Duodenal mucosa (tissue), 2 donors: ENCODE measurements around the gene SPTBN5.

Experiments
- H3K27ac ChIP-seq: one replicate; pipeline ENCODE4 v1.7.0; 2013; ENCODE audit warnings: low read depth, low read length
- H3K27me3 ChIP-seq, 2 donors: one replicate each; pipeline ENCODE4 v1.7.0; 2013; ENCODE audit warnings: low read length in 2 of 2, control low read depth in 1 of 2; ENCODE audit not compliant: insufficient read depth in 2 of 2, control insufficient read depth in 1 of 2
- H3K36me3 ChIP-seq, 2 donors: one replicate each; pipeline ENCODE4 v1.7.0; 2013; ENCODE audit warnings: low read length in 2 of 2, control low read depth in 1 of 2; ENCODE audit not compliant: insufficient read depth in 2 of 2, control insufficient read depth in 1 of 2
- H3K4me1 ChIP-seq, 2 donors: one replicate each; pipeline ENCODE4 v1.7.0; 2013; ENCODE audit warnings: low read length in 2 of 2, control low read depth in 1 of 2; ENCODE audit not compliant: insufficient read depth in 2 of 2, control insufficient read depth in 1 of 2
- H3K4me3 ChIP-seq, 2 donors: one replicate each; pipeline ENCODE4 v1.7.0; 2013; ENCODE audit warnings: low read length in 2 of 2, low read depth in 1 of 2
- H3K9ac ChIP-seq, 2 donors: one replicate each; pipeline ENCODE4 v1.7.0; 2013; ENCODE audit warnings: low read length in 2 of 2, low read depth in 1 of 2
- H3K9me3 ChIP-seq, 2 donors: one replicate each; pipeline ENCODE4 v1.7.0; 2013; ENCODE audit warnings: low read length in 2 of 2, control low read depth in 1 of 2; ENCODE audit not compliant: control insufficient read depth in 1 of 2

Gene SPTBN5

DNA sequence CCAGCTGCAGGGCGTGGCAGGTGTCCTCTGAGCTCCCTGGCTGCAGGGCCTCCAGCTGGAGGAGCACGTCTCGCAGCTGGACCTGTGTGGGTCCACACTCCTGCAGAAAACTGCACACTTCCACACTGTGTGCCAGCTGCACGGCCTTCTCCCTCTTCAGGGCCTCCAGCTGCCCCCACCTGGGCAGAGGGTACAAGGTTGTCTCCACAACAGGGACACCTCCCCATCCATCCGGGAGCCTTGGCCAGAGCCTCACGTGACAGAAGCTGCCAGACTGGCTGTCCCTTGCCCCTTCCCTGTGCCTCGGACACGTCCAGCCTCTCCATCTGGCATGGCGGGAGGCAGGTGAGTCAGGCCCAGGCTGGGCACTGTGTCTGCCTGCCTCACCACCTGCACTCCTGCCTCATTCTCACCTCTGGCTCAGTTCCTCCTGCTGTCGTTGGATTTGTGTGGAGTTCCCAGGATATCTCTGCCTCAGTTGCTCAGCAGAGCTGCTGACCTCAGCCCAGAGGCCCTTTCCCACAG is 14.5 kb downstream of the SPTBN5 start:
- H3K27ac ChIP-seq = no peak overlapping the region
- H3K36me3 ChIP-seq = no peaks in the 10 kb centered on the region
- H3K4me3 ChIP-seq = no peak overlapping the region
- H3K9ac ChIP-seq = no peak overlapping the region
- peaks cover 3 to 5% of the 10 kb centered on the region in 2 donors for H3K4me1 ChIP-seq
- peaks cover 10 to 12% of the 10 kb centered on the region in 2 donors for H3K27me3 ChIP-seq
- H3K9me3 ChIP-seq = no peaks in the 10 kb centered on the region

DNA sequence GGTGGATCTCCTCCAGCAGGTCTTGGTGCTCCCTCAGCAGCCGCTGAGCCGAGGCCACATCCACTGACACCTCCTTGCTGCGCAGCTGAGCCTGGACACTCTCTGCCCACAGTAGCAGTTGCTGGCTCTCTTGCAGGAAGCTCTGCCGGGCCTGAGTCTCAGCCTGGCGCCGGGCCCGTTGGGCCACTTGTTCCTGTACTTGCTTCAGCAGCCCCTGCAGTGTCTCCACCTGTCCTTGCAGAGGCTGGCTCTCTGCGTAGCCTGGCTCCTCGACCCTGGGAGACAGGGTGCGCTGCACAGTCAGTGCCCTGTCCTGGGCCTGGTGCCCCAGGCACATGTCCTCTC is 15.5 kb downstream of the SPTBN5 start:
- no peak overlapping the region for H3K9ac ChIP-seq
- H3K36me3 ChIP-seq = no peaks in the 10 kb centered on the region
- H3K4me1 ChIP-seq = peaks cover 3 to 5% of the 10 kb centered on the region in 2 donors
- no peak overlapping the region for H3K4me3 ChIP-seq
- H3K27ac ChIP-seq = no peak overlapping the region
- H3K9me3 ChIP-seq = no peaks in the 10 kb centered on the region
- peaks cover 10 to 12% of the 10 kb centered on the region in 2 donors for H3K27me3 ChIP-seq

DNA sequence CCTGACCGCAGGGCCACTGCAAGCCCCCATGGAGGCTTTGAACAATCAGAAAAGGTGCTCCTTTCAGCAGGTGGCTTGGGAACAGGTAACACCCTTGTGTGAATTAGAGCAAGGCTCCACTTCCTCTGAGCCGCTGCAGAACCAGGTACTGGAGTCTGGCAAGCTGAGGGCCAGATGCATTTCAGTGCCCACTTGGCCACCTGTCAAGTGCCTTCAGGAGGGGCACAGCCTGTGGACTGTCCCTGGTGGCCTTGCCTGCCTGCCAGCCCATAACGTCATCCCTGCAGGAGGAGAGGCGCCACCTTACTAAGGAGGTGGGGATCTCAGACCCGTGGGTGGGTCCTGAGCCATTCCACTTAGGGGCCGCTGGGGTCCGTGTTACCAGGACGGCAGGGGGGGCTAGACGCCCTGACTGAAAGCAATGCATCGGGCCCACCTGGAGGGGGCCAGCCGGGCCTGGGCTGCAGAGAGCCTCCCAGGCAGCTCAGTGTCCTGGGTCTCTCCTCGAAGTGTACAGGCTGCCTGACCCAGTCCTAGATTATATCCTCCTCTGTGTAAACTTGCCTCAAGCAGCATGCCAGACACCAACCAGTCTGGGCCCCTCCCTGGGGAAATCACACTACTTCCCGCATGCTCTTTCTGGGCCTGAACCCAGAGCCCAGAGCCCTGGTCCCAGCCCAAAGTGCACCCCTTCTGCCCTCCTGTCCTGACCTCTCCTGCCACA is 16.1 kb downstream of the SPTBN5 start:
- peaks cover 3 to 5% of the 10 kb centered on the region in 2 donors for H3K4me1 ChIP-seq
- no peak overlapping the region for H3K4me3 ChIP-seq
- no peak overlapping the region for H3K9ac ChIP-seq
- no peak overlapping the region for H3K27ac ChIP-seq
- no peaks in the 10 kb centered on the region for H3K9me3 ChIP-seq
- H3K36me3 ChIP-seq = no peaks in the 10 kb centered on the region
- H3K27me3 ChIP-seq = peaks cover 10 to 12% of the 10 kb centered on the region in 2 donors

DNA sequence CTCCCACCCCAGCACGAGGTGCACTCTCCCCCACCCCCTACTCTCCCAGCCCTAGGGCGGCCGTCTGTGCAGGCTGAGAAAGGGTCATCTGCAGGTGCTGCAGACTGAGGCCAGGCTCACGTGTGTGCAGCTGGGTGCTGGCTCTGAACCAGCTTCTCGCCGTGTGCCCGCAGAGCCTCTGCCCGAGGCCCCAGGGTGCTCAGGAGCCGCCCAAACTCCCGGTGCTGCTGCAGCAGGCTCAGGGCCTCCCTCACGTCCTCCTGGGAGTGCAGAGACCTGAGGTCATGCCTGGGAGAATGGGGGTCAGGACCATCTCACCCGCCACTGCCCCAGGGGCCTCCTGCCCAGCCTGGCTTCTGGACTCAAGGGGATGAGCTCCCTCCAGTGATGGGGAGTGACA is 17.2 kb downstream of the SPTBN5 start:
- Histone ChIP-seq H3K27ac (no peak overlapping the region), H3K9me3 (no peaks in the 10 kb centered on the region), H3K36me3 (no peaks in the 10 kb centered on the region), H3K4me1 (peaks cover 2 to 4% of the 10 kb centered on the region in 2 donors), H3K27me3 (peaks cover 10 to 11% of the 10 kb centered on the region in 2 donors), H3K4me3 (no peak overlapping the region), H3K9ac (no peak overlapping the region)

DNA sequence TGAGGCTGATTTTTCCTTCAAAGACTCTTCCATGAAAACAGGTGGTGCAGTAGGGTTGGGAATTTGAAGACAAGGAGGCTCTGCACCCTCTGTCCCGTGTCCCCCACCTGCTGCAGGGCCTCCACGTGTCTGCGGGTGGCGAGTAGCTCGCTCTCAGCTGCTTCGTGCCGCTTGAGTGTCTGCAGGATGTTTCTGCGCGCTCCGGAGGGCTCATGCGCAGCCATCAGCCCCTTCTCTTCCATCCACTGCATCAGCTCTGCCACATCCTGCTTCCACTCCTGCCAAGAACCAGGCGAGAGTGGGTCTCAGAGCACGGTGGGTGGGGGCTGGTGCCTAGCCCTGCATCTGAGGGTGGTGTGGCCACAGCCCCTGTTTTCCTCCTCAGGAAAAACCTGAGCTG is 17.8 kb downstream of the SPTBN5 start:
- Histone ChIP-seq H3K27me3 (peaks cover 5% of the 10 kb centered on the region in 2 donors), H3K9ac (no peak overlapping the region), H3K9me3 (no peaks in the 10 kb centered on the region), H3K27ac (no peak overlapping the region), H3K4me1 (no peaks in the 10 kb centered on the region), H3K4me3 (no peak overlapping the region), H3K36me3 (no peaks in the 10 kb centered on the region)

DNA sequence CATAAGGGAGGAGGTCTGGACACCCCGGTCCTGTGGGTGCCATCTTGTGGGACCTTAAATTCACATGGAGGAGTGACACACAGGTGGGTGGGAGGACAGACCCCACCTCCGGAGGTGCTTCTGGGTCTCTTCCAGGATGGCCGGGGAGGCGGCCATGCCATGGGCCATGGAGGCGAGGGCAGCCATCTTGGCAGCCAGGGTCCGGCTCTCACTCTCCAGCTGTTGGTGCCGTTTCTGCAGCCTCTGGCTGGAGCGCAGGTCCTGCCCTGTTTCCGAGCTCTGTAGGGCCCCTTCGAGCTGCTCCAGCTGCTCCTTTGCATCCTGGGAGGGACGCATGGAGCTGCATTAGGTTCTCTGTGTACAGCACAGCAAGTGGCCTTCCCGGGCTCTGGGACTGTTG is 19.1 kb downstream of the SPTBN5 start:
- H3K4me3 ChIP-seq = no peak overlapping the region
- no peak overlapping the region for H3K9ac ChIP-seq
- peaks cover 0 to 2% of the 10 kb centered on the region in 2 donors for H3K27me3 ChIP-seq
- no peaks in the 10 kb centered on the region for H3K36me3 ChIP-seq
- no peaks in the 10 kb centered on the region for H3K4me1 ChIP-seq
- H3K9me3 ChIP-seq = no peaks in the 10 kb centered on the region
- no peak overlapping the region for H3K27ac ChIP-seq

DNA sequence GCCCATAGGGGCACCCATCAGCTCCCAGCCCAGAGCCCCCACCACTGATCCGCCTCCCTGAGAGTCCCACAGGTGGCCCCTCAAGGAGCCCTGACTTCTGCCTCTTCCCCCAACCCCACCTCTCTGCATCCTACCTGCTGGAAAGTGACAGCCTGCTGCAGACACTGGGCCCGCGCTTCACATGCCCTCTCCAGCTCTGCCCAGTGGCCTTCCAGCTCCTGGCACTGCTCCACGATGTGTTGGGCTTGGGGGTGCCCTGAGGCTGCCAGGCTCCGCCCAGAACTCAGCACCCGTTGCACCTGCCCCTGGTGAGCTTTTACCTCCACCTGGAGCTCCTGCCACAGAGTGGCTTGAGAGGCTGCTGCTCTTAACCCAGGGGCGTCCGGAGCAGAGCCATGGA is 20.1 kb downstream of the SPTBN5 start:
- Histone ChIP-seq H3K9me3 (no peaks in the 10 kb centered on the region), H3K27me3 (no peaks in the 10 kb centered on the region), H3K9ac (no peak overlapping the region), H3K4me3 (no peak overlapping the region), H3K36me3 (no peaks in the 10 kb centered on the region), H3K27ac (no peak overlapping the region), H3K4me1 (no peaks in the 10 kb centered on the region)

DNA sequence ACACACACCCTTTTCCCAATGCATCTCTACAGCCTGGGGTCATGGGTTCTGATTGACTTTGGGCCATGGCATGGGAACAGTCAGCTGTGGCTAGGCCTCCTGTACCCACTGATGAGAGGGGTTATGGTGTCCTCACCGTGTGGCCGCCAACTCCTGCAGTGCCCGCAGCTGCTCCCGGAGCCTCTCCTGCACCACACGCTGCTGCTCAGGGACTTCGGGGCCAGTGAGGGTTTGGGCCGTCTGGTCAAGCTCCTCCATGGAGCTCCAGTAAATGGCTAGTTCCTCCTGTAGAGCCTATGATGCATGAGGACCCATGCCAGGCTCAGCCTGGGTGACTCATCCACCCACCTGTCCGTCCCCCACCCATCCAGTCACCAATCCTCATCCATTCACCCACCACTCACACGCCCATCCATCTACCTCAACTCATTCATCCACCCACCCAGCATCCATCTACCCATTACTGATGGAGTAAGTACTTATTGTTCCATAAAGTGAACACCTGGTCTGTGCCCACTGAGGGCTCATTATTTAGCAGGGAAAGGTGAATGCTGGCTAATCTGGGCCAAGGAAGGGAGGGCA is 21.6 kb downstream of the SPTBN5 start:
- H3K4me1 ChIP-seq = no peaks in the 10 kb centered on the region
- no peaks in the 10 kb centered on the region for H3K9me3 ChIP-seq
- no peaks in the 10 kb centered on the region for H3K27me3 ChIP-seq
- no peak overlapping the region for H3K9ac ChIP-seq
- no peaks in the 10 kb centered on the region for H3K36me3 ChIP-seq
- no peak overlapping the region for H3K4me3 ChIP-seq
- no peak overlapping the region for H3K27ac ChIP-seq

DNA sequence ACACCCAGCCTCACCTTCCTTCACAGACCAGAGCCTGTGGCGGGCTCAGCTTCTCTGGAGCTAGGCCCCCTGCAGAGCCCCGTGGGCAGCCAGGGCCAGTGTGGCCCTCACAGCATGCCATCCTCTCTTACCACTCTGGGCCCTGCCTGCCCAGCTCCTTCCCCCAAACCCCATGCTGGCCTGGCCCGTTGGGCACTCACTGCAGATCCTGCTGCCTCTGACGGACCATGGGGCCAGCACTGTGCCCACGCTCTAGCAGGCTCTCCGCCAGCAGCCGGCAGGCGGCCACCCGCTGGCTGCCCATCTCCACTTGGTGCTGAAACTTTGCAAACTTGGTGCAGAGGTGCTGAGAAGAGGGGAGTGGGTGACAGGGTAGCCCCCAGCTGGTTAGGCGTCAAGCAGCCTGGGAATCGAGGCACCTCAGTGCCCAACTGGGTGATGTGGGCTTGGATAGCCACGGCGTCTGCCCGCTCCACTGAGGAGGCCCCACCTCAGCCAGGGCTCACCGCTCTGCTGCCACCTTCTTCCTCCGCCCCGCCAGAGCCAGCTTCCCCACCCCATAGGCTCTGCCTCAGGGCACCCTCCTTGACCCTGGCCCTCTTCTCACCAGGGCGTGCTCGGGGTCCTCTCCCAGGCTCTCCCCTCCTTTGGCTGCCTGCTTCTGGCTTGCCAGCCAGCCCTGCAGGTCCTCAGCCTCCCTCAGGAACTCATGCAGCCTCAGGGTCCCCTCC is 22.5 kb downstream of the SPTBN5 start:
- Histone ChIP-seq H3K4me3 (no peak overlapping the region), H3K27me3 (no peaks in the 10 kb centered on the region), H3K9ac (no peak overlapping the region), H3K4me1 (no peaks in the 10 kb centered on the region), H3K27ac (no peak overlapping the region), H3K9me3 (no peaks in the 10 kb centered on the region), H3K36me3 (no peaks in the 10 kb centered on the region)

DNA sequence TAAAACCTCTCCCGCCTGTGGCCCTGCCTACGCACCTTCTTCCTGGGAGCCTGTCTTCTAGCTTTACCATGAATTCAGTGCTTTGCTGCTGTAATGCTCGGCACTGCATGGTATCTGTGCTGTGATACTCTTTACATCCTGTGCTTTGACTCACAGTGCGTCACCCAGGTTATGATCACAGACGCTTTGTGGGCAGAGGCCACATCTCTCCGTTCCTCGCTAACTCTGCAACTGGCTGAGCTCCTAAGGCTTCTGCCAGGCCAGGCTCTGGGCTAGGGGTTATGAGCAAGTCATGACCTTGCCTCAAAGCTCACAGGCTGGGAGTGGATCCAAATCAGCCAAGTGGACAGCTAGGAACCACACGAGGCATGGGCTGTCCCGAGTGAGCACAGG is 23.2 kb downstream of the SPTBN5 start:
- Histone ChIP-seq H3K9me3 (no peaks in the 10 kb centered on the region), H3K36me3 (no peaks in the 10 kb centered on the region), H3K27ac (no peak overlapping the region), H3K4me1 (no peaks in the 10 kb centered on the region), H3K27me3 (no peaks in the 10 kb centered on the region), H3K9ac (no peak overlapping the region), H3K4me3 (no peak overlapping the region)
